Activated gamma-delta T cell treated with Interleukin-2 at 50 U/mL for 16 hours (primary cell): ENCODE results near the gene RNF220.
"Not testable (repeated sequence)": the region's sequence is repeated elsewhere in the genome, so short reads cannot be mapped to it uniquely, and the experiment has no call there.

Experiments used
- DNase-seq: peaks from one replicate; pipeline ENCODE4 v3.0.0-alpha.2; 2020

The RNF220 gene

GRCh38 chr1:44497422-44498170, 92.5 kb downstream of the RNF220 start:
- DNase-seq: no peak

GRCh38 chr1:44499306-44499705, 94.3 kb downstream of the RNF220 start:
- DNase-seq: no peak

- no peak for DNase-seq
Measured at GRCh38 chr1:44500181-44501046, 95.4 kb downstream of the RNF220 start.

- DNase-seq: no peak
Measured at GRCh38 chr1:44501047-44501890, 96.2 kb downstream of the RNF220 start.

- DNase-seq: not testable (repeated sequence)
Measured at GRCh38 chr1:44502823-44503222, 97.8 kb downstream of the RNF220 start.

GRCh38 chr1:44503625-44504024, 98.6 kb downstream of the RNF220 start:
- DNase-seq: no peak

GRCh38 chr1:44505210-44505993, 100.3 kb downstream of the RNF220 start:
- DNase-seq: no peak

GRCh38 chr1:44507490-44508396, 102.7 kb downstream of the RNF220 start:
- no peak for DNase-seq

GRCh38 chr1:44508397-44508745, 103.3 kb downstream of the RNF220 start:
- DNase-seq: no peak

GRCh38 chr1:44511363-44511762, 106.3 kb downstream of the RNF220 start:
- DNase-seq: no peak

GRCh38 chr1:44511769-44512168, 106.7 kb downstream of the RNF220 start:
- DNase-seq: no peak

GRCh38 chr1:44512313-44512885, 107.3 kb downstream of the RNF220 start:
- no peak for DNase-seq

GRCh38 chr1:44513111-44513510, 108.1 kb downstream of the RNF220 start:
- DNase-seq: no peak

GRCh38 chr1:44514673-44515072, 109.6 kb downstream of the RNF220 start:
- DNase-seq: no peak

- no peak for DNase-seq
Measured at GRCh38 chr1:44515416-44515815, 110.4 kb downstream of the RNF220 start.

- DNase-seq: no peak
Measured at GRCh38 chr1:44519035-44519676, 114.1 kb downstream of the RNF220 start.

- no peak for DNase-seq
Measured at GRCh38 chr1:44521378-44522080, 116.5 kb downstream of the RNF220 start.

GRCh38 chr1:44523593-44524591, 118.8 kb downstream of the RNF220 start:
- DNase-seq: no peak
